PFSK-1 (cell line): ENCODE measurements around the gene CORO2B.

ENCODE experiments used
- FOXP2 ChIP-seq: optimal IDR thresholded peaks from 2 replicates; pipeline ENCODE3; 2011; ENCODE audit warnings: borderline replicate concordance, control low read depth, inconsistent platforms; ENCODE audit not compliant: insufficient read depth; ENCODE audit errors: extremely low read length, extremely low read depth
- POLR2AphosphoS5 ChIP-seq: IDR thresholded peaks from 2 replicates; pipeline ENCODE4 v1.6.1; 2012; ENCODE audit warnings: low read depth, mild to moderate bottlenecking, control low read depth, low read length, moderate library complexity
- REST ChIP-seq, 2 experiments: IDR thresholded peaks; 2 replicates each; pipeline versions ENCODE4 v1.6.1 to v1.8.0; 2011 to 2012; ENCODE audit warnings: low read depth in 2 of 2, low read length in 2 of 2, control low read depth in 1 of 2, inconsistent platforms in 1 of 2, mild to moderate bottlenecking in 1 of 2, moderate library complexity in 1 of 2; ENCODE audit not compliant: insufficient read depth in 1 of 2
- SIN3A ChIP-seq: IDR thresholded peaks from 2 replicates; pipeline ENCODE4 v1.6.1; 2012; ENCODE audit warnings: mild to moderate bottlenecking, low read length, moderate library complexity, borderline replicate concordance; ENCODE audit not compliant: insufficient read depth
- TAF1 ChIP-seq: IDR thresholded peaks from 2 replicates; pipeline ENCODE4 v1.6.1; 2012; ENCODE audit warnings: low read length, control low read depth, borderline replicate concordance; ENCODE audit not compliant: insufficient read depth

- no peak for TF ChIP-seq POLR2AphosphoS5
- TF ChIP-seq SIN3A, result no peak
- no peak for TF ChIP-seq TAF1
- TF ChIP-seq REST (IDR thresholded peaks at IDR 0.05; ENCODE audit: insufficient read depth in 1 of 2, low read depth in 2 of 2, low read length in 2 of 2), result no peak
- no peak for TF ChIP-seq FOXP2
These were observed 108.4 kb downstream of the CORO2B start for GRCh38 chr15:68687136-68687735.
